ENCODE results near the gene PDZRN3. TPM values are rescaled to one million over a fixed set of nuclear protein-coding genes. Genes with fewer than 3 reads are reported as not detected.

Gene PDZRN3
- total and polyA plus RNA-seq, 8 donors = 4.5 to 10.9 (median 7.4) TPM

GRCh38 chr3:73511571-73512525, 112.9 kb downstream of the PDZRN3 start:
- Histone ChIP-seq H3K36me3 (no peaks in the 10 kb centered on the region), H3K9me3 (no peaks in the 10 kb centered on the region), H3K4me3 (no peak overlapping the region), H3K27ac (no peak overlapping the region), H3K27me3 (no peaks in the 10 kb centered on the region), H3K4me1 (peaks cover 0 to 14% (median 14%) of the 10 kb centered on the region in 3 donors)
- DNase-seq = no peak
- intact Hi-C loops (cut with DNase I) = loop anchor here in 1 of 3 donors (10.0 kb wide), 1 partner anchor 333 kb away; no protein-coding TSS in a partner anchor
- peak; percentile 54 for FAIRE-seq
- 78 to 80% methylated on average over 21 of the region's 21 CpGs for WGBS, 2 donors
- no peak for TF ChIP-seq CTCF (IDR thresholded peaks at IDR 0.05)
- peak in 1 of 4 donors; percentile 6 for ATAC-seq

DNA sequence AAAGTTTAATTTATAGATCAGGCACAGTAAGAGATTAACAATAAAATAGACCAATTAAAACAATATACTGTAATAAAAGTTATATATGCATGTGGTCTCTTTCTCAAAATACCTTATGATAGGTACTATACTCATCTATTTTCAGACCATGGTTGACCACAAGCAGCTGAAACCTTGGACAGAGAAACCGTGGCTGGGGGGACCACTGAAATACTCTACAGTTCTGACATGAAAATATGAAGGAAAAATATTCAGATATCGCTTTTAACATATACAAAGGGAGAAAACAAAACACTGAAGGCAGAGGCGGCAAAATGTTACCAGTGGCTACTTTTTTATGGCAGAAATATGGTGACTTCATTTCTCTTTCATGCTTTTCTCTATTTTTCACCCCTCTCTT, 114.0 kb downstream of the PDZRN3 start:
- H3K4me3 ChIP-seq = no peak overlapping the region
- DNase-seq (no peak), ATAC-seq (no peak), FAIRE-seq (no peak)
- no peak for TF ChIP-seq CTCF (IDR thresholded peaks at IDR 0.05)
- H3K27ac ChIP-seq = no peak overlapping the region
- intact Hi-C loops (cut with DNase I) = loop anchor here in 1 of 3 donors (10.0 kb wide), 1 partner anchor 334 kb away; no protein-coding TSS in a partner anchor
- WGBS, 2 donors = 94 to 96% methylated on average over 3 of the region's 3 CpGs
- no peaks in the 10 kb centered on the region for H3K9me3 ChIP-seq
- no peaks in the 10 kb centered on the region for H3K27me3 ChIP-seq
- H3K36me3 ChIP-seq = no peaks in the 10 kb centered on the region
- peaks cover 0 to 14% (median 14%) of the 10 kb centered on the region in 3 donors for H3K4me1 ChIP-seq

- DNase-seq = no peak
- intact Hi-C loops (cut with DNase I) = loop anchor here in 1 of 3 donors (10.0 kb wide), 1 partner anchor 334 kb away; no protein-coding TSS in a partner anchor
- TF ChIP-seq CTCF (IDR thresholded peaks at IDR 0.05) = no peak
- Histone ChIP-seq H3K4me3 (no peak overlapping the region), H3K36me3 (no peaks in the 10 kb centered on the region), H3K4me1 (peaks cover 0 to 14% (median 14%) of the 10 kb centered on the region in 3 donors), H3K27ac (no peak overlapping the region), H3K27me3 (no peaks in the 10 kb centered on the region), H3K9me3 (no peaks in the 10 kb centered on the region)
- FAIRE-seq = no peak
- no peak for ATAC-seq
- 95 to 99% methylated on average over 4 of the region's 4 CpGs for WGBS, 2 donors
Observed at GRCh38 chr3:73510334-73510733, 114.4 kb downstream of the PDZRN3 start.

- H3K9me3 ChIP-seq = no peaks in the 10 kb centered on the region
- no peaks in the 10 kb centered on the region for H3K36me3 ChIP-seq
- intact Hi-C loops (cut with DNase I) = loop anchor here in 2 of 3 donors (5.0 to 10.0 kb wide), 3 partner anchors 335 to 405 kb away; no protein-coding TSS in a partner anchor
- DNase-seq (no peak), ATAC-seq (no peak), FAIRE-seq (no peak)
- peaks cover 0 to 16% (median 14%) of the 10 kb centered on the region in 3 donors for H3K4me1 ChIP-seq
- no peak for TF ChIP-seq CTCF (IDR thresholded peaks at IDR 0.05)
- WGBS, 2 donors = 56 to 64% methylated on average over 7 of the region's 7 CpGs
- no peaks in the 10 kb centered on the region for H3K27me3 ChIP-seq
- H3K27ac ChIP-seq = no peak overlapping the region
- no peak overlapping the region for H3K4me3 ChIP-seq
Observed at GRCh38 chr3:73509816-73510215, 114.9 kb downstream of the PDZRN3 start.

Measured in pancreas (tissue), 10 donors.